HEK293T (cell line): ENCODE data around the gene RNF149.
"Not testable (repeated sequence)": the region's sequence is repeated elsewhere in the genome, so short reads cannot be mapped to it uniquely, and the experiment has no call there.

Source experiments
- CTCF ChIA-PET: fragments of 350-600 bp; formaldehyde crosslinking; extraction: SDS; loops from one replicate; lab custom pipeline; 2021; ENCODE audit warnings: antibody characterized with exemption, inconsistent platforms; lab: Yijun Ruan, JAX
- POLR2A ChIA-PET: fragments of 350-600 bp; formaldehyde crosslinking; extraction: SDS; loops from one replicate; lab custom pipeline; 2020; ENCODE audit warnings: antibody characterized with exemption, inconsistent platforms; lab: Yijun Ruan, JAX
- DNase-seq: peaks from one replicate; pipeline ENCODE4 v3.0.0; 2012; ENCODE audit warnings: mixed read lengths; ENCODE audit errors: extremely low spot score
- ARNT ChIP-seq: fragments of 450-650 bp; IDR thresholded peaks from 2 replicates; pipeline ENCODE4 v1.6.1; 2017; ENCODE audit warnings: mild to moderate bottlenecking
- BHLHE40 ChIP-seq: fragments of 450-650 bp; IDR thresholded peaks from 2 replicates; pipeline ENCODE4 v1.6.1; 2016; ENCODE audit warnings: mild to moderate bottlenecking, moderate library complexity, borderline replicate concordance
- CTBP1 ChIP-seq: fragments of 450-650 bp; IDR thresholded peaks from 2 replicates; pipeline ENCODE4 v1.6.1; 2016; ENCODE audit warnings: borderline replicate concordance
- ELF4 ChIP-seq: fragments of 450-650 bp; IDR thresholded peaks from 2 replicates; pipeline ENCODE4 v1.6.1; 2017; ENCODE audit warnings: antibody characterized with exemption
- FOXA1 ChIP-seq: fragments of 450-650 bp; IDR thresholded peaks from 2 replicates; pipeline ENCODE4 v1.6.1; 2016; ENCODE audit warnings: mild to moderate bottlenecking
- FOXM1 ChIP-seq: fragments of 450-650 bp; IDR thresholded peaks from 2 replicates; pipeline ENCODE4 v1.6.1; 2017; ENCODE audit warnings: mild to moderate bottlenecking, borderline replicate concordance
- HDGF ChIP-seq: fragments of 450-650 bp; IDR thresholded peaks from 2 replicates; pipeline ENCODE4 v1.6.1; 2017; ENCODE audit warnings: antibody characterized with exemption, borderline replicate concordance
- LEF1 ChIP-seq: fragments of 450-650 bp; IDR thresholded peaks from 2 replicates; pipeline ENCODE4 v1.6.1; 2017; ENCODE audit warnings: mild to moderate bottlenecking, borderline replicate concordance
- SP1 ChIP-seq: fragments of 450-650 bp; IDR thresholded peaks from 2 replicates; pipeline ENCODE4 v1.6.1; 2017
- SUZ12 ChIP-seq: fragments of 450-650 bp; IDR thresholded peaks from 2 replicates; pipeline ENCODE4 v1.6.1; 2016; ENCODE audit warnings: mild to moderate bottlenecking
- TARDBP ChIP-seq: fragments of 450-650 bp; IDR thresholded peaks from 2 replicates; pipeline ENCODE4 v1.6.1; 2016
- ZNF384 ChIP-seq: fragments of 450-650 bp; IDR thresholded peaks from 2 replicates; pipeline ENCODE4 v1.6.1; 2016
- TF ChIP-seq, protein P1 (sequence below): fragments of 450-650 bp; IDR thresholded peaks from 2 replicates; pipeline ENCODE4 v1.6.1; 2016

RNF149 gene

DNA sequence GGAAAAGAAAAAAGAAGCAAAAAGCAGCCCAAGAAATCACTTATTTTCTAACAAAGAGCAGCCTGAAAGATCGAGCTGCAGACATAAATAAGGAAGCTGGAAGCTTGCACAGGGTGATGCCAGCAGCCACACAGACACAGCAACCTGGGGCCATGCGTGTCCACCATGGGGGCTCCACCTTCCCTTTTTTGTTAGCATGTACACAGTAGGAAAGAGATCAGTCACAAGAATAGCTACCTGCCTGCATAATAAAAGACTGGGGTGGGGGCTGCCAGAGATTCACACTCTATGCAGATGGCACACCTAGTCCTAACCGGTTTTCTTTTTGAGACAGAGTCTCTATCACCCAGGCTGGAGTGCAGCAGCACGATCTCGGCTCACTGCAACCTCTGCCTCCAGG is 58.7 kb downstream of the RNF149 start:
- no peak for DNase-seq
- POLR2A ChIA-PET = no interaction called here
- TF ChIP-seq SUZ12 (no peak), FOXA1 (no peak), CTBP1 (no peak), SP1 (no peak), TARDBP (no peak), ELF4 (no peak)
- CTCF ChIA-PET = interaction anchor here (1.4 kb wide), 1 partner anchor 9 kb away, joined by 6 read pairs; no protein-coding TSS in a partner anchor

DNA sequence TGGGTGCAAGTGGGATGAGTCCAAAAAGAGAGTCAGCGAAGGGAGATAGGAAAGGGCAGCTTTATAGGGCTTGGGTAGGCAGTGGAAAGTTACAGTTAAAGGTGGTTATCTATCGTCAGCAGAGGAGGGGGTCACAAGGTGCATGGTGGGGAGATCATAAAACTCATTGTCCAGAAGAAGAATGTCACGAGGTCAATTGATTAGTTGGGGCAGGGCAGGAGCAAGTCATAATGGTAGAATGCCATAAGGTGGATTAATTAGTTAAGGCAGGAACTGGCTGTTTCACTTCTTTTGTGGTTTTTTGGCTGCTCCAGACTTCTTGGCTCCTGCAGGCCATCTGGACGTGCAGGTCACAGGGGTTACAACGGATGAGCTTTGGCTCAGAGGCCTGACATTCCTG is 59.7 kb downstream of the RNF149 start:
- CTCF ChIA-PET, POLR2A ChIA-PET, DNase-seq: not testable (repeated sequence)

DNA sequence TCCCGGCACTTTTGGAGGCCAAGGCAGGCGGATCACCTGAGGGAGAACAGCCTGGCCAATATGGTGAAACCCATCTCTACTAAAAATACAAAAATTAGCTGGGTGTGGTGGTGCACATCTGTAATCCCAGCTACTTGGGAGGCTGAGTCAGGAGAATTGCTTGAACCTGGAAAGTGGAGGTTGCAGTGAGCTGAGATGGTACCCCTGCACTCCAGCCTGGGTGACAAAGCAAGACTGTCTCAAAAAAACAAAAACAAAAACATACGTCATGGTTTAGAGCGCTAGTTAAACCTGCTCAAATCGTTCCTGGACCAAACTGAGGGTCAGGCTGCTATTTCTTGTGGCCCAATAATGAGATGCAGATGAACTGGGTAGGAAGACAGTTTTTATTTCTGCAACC is 63.0 kb downstream of the RNF149 start:
- CTCF ChIA-PET, DNase-seq, POLR2A ChIA-PET: not testable (repeated sequence)

DNA sequence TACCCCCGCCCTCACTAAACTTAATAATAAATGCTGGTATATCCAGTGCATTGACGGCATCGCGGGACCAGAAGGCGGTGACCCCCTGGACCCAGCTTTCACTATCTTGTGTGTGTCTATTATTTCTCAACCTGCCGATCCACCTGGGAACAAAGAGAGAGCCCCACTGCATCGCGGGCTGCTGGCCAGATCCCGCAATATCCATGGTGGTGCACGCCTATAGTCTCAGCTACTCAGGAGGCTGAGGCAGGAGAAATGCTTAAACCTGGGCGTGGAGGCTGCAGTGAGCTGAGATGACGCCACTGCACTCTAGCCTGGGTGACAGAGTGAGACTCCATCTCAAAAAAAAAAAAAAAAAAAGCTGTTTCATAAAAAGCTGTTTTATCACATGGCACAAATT is 63.6 kb downstream of the RNF149 start:
- DNase-seq, CTCF ChIA-PET, POLR2A ChIA-PET: not testable (repeated sequence)

DNA sequence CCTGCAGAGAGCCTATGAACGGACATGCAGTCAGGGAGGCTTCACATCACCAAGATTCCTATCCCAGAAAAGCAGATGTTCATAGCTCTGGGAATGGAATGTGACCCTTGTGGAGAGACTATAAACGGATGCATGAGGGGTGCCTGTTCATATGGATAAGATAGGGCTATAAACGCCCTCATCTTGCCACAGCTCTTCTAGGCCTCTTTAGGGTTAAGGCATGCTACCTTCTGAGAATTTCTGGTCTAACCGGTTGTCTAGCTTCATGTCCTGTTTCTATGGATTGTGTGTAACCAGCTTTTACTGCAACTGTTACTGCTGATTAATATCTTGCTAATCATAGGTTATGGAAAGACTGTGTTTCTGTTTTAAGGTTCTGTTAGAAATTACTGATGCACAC is 64.1 kb downstream of the RNF149 start:
- CTCF ChIA-PET, POLR2A ChIA-PET, DNase-seq: not testable (repeated sequence)

DNA sequence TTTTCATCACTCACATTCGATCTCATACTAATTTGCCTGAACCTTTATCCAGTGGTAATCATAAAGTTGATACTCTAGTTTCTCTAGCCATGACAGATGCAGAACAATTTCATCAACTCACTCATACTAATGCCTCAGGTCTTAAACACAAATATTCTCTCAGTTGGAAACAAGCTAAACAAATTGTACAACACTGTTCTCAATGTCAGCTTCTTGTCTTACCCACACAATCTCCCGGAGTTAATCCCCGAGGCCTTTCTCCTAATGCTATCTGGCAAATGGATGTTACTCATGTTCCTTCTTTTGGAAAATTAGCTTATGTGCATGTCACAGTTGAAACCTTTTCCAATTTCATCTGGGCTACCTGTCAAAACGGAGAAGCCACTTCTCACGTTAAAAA is 67.3 kb downstream of the RNF149 start:
- TF ChIP-seq HDGF (no peak), ZNF384 (no peak)
- TF ChIP-seq, protein P1, sequence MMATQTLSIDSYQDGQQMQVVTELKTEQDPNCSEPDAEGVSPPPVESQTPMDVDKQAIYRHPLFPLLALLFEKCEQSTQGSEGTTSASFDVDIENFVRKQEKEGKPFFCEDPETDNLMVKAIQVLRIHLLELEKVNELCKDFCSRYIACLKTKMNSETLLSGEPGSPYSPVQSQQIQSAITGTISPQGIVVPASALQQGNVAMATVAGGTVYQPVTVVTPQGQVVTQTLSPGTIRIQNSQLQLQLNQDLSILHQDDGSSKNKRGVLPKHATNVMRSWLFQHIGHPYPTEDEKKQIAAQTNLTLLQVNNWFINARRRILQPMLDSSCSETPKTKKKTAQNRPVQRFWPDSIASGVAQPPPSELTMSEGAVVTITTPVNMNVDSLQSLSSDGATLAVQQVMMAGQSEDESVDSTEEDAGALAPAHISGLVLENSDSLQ = no peak
- ChIA-PET CTCF (interaction anchor here (0.7 to 1.7 kb wide), 7 partner anchors 8 to 339 kb away, joined by 3 to 11 read pairs (median 3); partner anchors contain the start of gene CREG2), POLR2A (interaction anchor here (2.2 kb wide), 1 partner anchor 11 kb away, joined by 6 read pairs; the partner anchor contains the start of gene CNOT11)
- DNase-seq = no peak

DNA sequence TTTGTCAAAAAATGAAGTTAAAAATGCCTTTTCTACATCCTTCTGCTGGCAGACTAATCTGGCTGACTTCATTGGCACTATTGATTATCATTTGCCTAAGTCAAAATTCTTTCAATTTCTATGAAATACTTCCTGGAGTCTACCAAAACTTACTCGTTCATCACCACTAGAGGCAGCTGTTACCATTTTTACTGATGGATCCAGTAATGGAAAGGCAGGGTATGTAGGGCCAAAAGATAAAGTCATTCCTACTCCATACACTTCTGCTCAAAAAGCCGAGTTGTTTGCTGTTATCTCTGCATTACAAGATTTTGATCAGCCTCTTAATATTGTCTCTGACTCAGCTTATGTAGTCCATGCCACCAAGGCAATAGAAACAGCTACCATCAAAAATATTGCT is 67.8 kb downstream of the RNF149 start:
- not testable (repeated sequence) for DNase-seq
- POLR2A ChIA-PET = interaction anchor here (2.2 kb wide), 1 partner anchor 12 kb away, joined by 6 read pairs; the partner anchor contains the start of gene CNOT11
- CTCF ChIA-PET = interaction anchor here (0.8 to 1.7 kb wide), 8 partner anchors 8 to 208 kb away, joined by 3 to 11 read pairs (median 4); partner anchors contain the start of gene CREG2

DNA sequence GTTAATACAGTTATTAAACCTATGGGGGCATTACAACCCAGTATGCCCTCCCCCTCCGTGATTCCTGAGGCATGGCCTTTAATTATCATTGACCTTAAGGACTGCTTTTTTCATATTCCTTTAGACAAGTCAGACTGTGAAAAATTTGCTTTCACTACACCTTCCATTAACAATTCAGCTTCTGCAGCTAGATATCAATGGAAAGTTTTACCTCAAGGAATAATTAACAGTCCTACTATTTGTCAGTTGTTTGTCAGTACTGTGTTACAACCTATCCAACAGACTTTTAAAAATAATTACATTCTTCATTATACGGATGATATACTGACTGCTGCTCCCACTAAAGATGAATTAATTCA is 68.8 kb downstream of the RNF149 start:
- DNase-seq = not testable (repeated sequence)
- CTCF ChIA-PET = interaction anchor here (0.8 to 1.3 kb wide), 3 partner anchors 10 to 32 kb away, joined by 3 to 6 read pairs (median 5); no protein-coding TSS in a partner anchor
- POLR2A ChIA-PET = interaction anchor here (2.2 kb wide), 1 partner anchor 13 kb away, joined by 6 read pairs; the partner anchor contains the start of gene CNOT11

DNA sequence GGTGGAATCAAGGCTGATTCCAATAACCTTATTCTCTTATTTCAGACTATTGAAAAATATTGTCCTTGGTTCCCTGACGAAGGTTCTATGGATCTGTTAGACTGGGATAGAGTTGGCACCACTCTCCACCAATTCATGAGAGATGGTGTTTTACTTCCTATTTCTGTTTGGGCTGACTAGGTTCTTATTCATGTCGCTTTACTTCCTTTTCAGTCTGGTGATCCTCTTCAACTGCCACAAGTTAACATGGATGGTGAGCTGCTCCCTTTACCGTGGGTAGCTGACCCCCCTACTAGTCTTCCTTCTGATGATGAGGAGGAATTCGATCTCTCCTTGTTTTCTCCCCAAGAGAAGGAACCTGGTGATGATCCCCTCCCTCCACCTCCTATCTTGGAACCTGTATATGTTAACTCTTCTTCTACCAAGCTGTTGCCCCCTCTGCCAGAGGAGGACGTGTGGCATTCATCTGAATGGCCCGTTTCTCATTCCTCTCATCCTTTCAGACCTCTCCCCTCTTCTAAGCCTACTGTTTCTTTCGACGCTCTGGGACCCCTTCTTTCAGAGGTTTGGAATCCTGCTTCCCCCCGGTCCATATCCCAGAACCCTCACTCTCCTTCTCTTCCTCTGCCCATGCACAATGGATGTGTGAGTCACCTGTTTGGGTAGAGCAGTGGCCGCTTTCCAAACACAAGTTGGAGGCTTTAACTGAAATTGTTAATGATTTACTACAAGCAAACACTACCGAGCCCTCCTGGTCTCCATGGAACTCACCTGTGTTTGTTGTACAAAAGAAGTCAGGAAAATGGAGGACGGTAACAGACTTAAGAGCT is 69.4 kb downstream of the RNF149 start:
- CTCF ChIA-PET = interaction anchor here (0.6 kb wide), 2 partner anchors 16 to 196 kb away, joined by 3 read pairs; no protein-coding TSS in a partner anchor
- POLR2A ChIA-PET = interaction anchor here (2.2 kb wide), 1 partner anchor 13 kb away, joined by 6 read pairs; the partner anchor contains the start of gene CNOT11
- DNase-seq = no peak
- no peak for TF ChIP-seq SUZ12
- no peak for TF ChIP-seq TARDBP
- TF ChIP-seq ZNF384 = no peak
- no peak for TF ChIP-seq FOXM1
- TF ChIP-seq ARNT = no peak
- TF ChIP-seq, protein P1 = no peak
- TF ChIP-seq BHLHE40 = no peak
- TF ChIP-seq LEF1 = no peak
- TF ChIP-seq ELF4 = no peak
- no peak for TF ChIP-seq CTBP1

DNA sequence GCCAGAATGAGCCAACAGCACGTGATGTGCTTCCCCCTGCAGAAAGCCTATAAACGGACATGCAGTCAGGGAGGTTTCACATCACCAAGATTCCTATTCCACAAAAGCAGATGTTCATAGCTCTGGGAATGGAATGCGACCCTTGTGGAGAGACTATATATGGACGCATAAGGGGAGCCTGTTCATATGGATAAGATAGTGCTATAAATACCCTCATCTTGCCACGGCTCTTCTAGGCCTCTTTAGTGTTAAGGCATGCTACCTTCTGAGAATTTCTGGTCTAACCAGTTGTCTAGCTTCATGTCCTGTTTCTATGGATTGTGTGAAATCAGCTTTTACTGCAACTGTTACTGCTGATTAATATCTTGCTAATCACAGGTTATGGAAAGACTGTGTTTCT is 70.6 kb downstream of the RNF149 start:
- DNase-seq, POLR2A ChIA-PET, CTCF ChIA-PET: not testable (repeated sequence)

DNA sequence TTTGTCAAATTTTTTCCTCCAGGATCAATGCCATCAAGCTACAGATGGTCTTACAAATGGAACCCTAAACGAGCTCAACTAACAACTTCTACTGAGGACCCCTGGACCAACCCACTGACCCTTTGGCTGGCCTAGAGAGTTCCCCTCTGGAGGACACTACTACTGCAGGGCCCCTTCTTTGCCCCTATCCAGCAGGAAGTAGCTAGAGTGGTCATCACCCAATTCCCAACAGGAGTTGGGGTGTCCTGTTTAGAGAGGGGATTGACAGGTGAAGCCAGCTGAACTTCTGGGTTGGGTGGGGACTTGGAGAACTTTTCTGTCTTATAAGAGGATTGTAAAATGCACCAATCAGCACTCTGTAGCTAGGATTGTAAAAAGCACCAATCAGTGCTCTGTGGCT is 72.5 kb downstream of the RNF149 start:
- POLR2A ChIA-PET, CTCF ChIA-PET, DNase-seq: not testable (repeated sequence)
